Mesenchymal stem cell (in vitro differentiated cells and primary cell): ENCODE measurements around the gene LIMCH1.

Source experiments
- DNase-seq: peaks from one replicate; pipeline ENCODE4 v3.0.0-alpha.2; 2013
- H2AFZ ChIP-seq: one replicate; pipeline ENCODE4 v1.6.1; 2013; ENCODE audit warnings: low read depth, mild to moderate bottlenecking, control low read depth, inconsistent platforms, low read length, moderate library complexity
- H2AK5ac ChIP-seq: 2 replicates; pipeline ENCODE4 v1.6.1; 2013; ENCODE audit warnings: low read length, moderate library complexity, mild to moderate bottlenecking, inconsistent platforms; ENCODE audit not compliant: severe bottlenecking
- H2BK120ac ChIP-seq: one replicate; pipeline ENCODE4 v1.6.1; 2013; ENCODE audit warnings: low read depth, mild to moderate bottlenecking, inconsistent platforms, low read length, moderate library complexity
- H2BK12ac ChIP-seq, 2 experiments: one replicate each; pipeline ENCODE4 v1.6.1; 2013; ENCODE audit warnings: inconsistent platforms in 2 of 2, low read length in 2 of 2, mild to moderate bottlenecking in 2 of 2, moderate library complexity in 2 of 2, control low read depth in 1 of 2
- H2BK15ac ChIP-seq: one replicate; pipeline ENCODE4 v1.6.1; 2013; ENCODE audit warnings: mild to moderate bottlenecking, low read depth, inconsistent platforms; ENCODE audit not compliant: poor library complexity, severe bottlenecking
- H2BK5ac ChIP-seq: 2 replicates; pipeline ENCODE4 v1.6.1; 2013; ENCODE audit warnings: low read depth, mild to moderate bottlenecking, low read length, control low read depth, inconsistent platforms; ENCODE audit not compliant: poor library complexity, severe bottlenecking
- H3K14ac ChIP-seq, 2 experiments: one replicate each; pipeline ENCODE4 v1.6.1; 2013; ENCODE audit warnings: inconsistent platforms in 2 of 2, low read length in 2 of 2, control low read depth in 1 of 2, mild to moderate bottlenecking in 1 of 2, moderate library complexity in 1 of 2
- H3K18ac ChIP-seq, 2 experiments: one replicate each; pipeline ENCODE4 v1.6.1; 2013; ENCODE audit warnings: inconsistent platforms in 2 of 2, low read length in 2 of 2, control low read depth in 1 of 2, low read depth in 1 of 2, mild to moderate bottlenecking in 1 of 2
- H3K23ac ChIP-seq, 2 experiments: one replicate each; pipeline ENCODE4 v1.6.1; 2013; ENCODE audit warnings: inconsistent platforms in 2 of 2, low read length in 2 of 2, mild to moderate bottlenecking in 2 of 2, moderate library complexity in 2 of 2, control low read depth in 1 of 2
- H3K27ac ChIP-seq: 2 replicates; pipeline ENCODE4 v1.5.1; 2013; ENCODE audit warnings: mild to moderate bottlenecking, moderate library complexity, low read length, control low read depth, inconsistent platforms; ENCODE audit not compliant: poor library complexity, severe bottlenecking
- H3K27me3 ChIP-seq, 2 experiments: 2 replicates each; pipeline versions ENCODE4 v1.6.1 to v1.7.0; 2013; ENCODE audit warnings: low read length in 2 of 2, mild to moderate bottlenecking in 2 of 2, moderate library complexity in 2 of 2, control low read depth in 1 of 2, inconsistent platforms in 1 of 2; ENCODE audit not compliant: control insufficient read depth in 1 of 2, insufficient read depth in 1 of 2
- H3K36me3 ChIP-seq, 2 experiments: 2 replicates each; pipeline versions ENCODE4 v1.6.1 to v1.7.0; 2013; ENCODE audit warnings: low read length in 2 of 2, control low read depth in 1 of 2, inconsistent platforms in 1 of 2, low read depth in 1 of 2, mild to moderate bottlenecking in 1 of 2; ENCODE audit not compliant: insufficient read depth in 2 of 2, control insufficient read depth in 1 of 2
- H3K4ac ChIP-seq, 2 experiments: one replicate each; pipeline ENCODE4 v1.6.1; 2013; ENCODE audit warnings: inconsistent platforms in 2 of 2, low read length in 2 of 2, mild to moderate bottlenecking in 2 of 2, moderate library complexity in 2 of 2, control low read depth in 1 of 2, low read depth in 1 of 2
- H3K4me1 ChIP-seq: 2 replicates; pipeline ENCODE4 v1.6.1; 2013; ENCODE audit warnings: low read depth, low read length, control low read depth; ENCODE audit not compliant: control insufficient read depth, insufficient read depth
- H3K4me2 ChIP-seq: 2 replicates; pipeline ENCODE4 v1.6.1; 2013; ENCODE audit warnings: low read length, mild to moderate bottlenecking, inconsistent platforms; ENCODE audit not compliant: poor library complexity, severe bottlenecking
- H3K4me3 ChIP-seq, 2 experiments: 2 replicates each; pipeline versions ENCODE4 v1.5.1 to v1.7.0; 2013; ENCODE audit warnings: low read length in 2 of 2, mild to moderate bottlenecking in 2 of 2, control low read depth in 1 of 2, low read depth in 1 of 2; ENCODE audit not compliant: insufficient read depth in 1 of 2
- H3K79me1 ChIP-seq: replicated peaks from 2 replicates; pipeline ENCODE4 v1.6.1; 2013; ENCODE audit warnings: mild to moderate bottlenecking, control low read depth, low read length, inconsistent platforms; ENCODE audit not compliant: poor library complexity, severe bottlenecking
- H3K9ac ChIP-seq: 2 replicates; pipeline ENCODE4 v1.7.0; 2013; ENCODE audit warnings: mild to moderate bottlenecking, low read length, moderate library complexity
- H3K9me3 ChIP-seq: 2 replicates; pipeline ENCODE4 v1.7.0; 2013; ENCODE audit warnings: mild to moderate bottlenecking, low read length; ENCODE audit not compliant: control insufficient read depth
- H4K8ac ChIP-seq: one replicate; pipeline ENCODE4 v1.6.1; 2013; ENCODE audit warnings: inconsistent platforms, mild to moderate bottlenecking, low read length, moderate library complexity
- H4K91ac ChIP-seq: one replicate; pipeline ENCODE4 v1.6.1; 2013; ENCODE audit warnings: mild to moderate bottlenecking, low read length, inconsistent platforms
- WGBS: methylation state at CpG from one replicate; pipeline ENCODE4 v1.1.7; 2013; ENCODE audit warnings: mixed read lengths; 5-methylcytosine and 5-hydroxymethylcytosine counted together

The LIMCH1 gene

DNA sequence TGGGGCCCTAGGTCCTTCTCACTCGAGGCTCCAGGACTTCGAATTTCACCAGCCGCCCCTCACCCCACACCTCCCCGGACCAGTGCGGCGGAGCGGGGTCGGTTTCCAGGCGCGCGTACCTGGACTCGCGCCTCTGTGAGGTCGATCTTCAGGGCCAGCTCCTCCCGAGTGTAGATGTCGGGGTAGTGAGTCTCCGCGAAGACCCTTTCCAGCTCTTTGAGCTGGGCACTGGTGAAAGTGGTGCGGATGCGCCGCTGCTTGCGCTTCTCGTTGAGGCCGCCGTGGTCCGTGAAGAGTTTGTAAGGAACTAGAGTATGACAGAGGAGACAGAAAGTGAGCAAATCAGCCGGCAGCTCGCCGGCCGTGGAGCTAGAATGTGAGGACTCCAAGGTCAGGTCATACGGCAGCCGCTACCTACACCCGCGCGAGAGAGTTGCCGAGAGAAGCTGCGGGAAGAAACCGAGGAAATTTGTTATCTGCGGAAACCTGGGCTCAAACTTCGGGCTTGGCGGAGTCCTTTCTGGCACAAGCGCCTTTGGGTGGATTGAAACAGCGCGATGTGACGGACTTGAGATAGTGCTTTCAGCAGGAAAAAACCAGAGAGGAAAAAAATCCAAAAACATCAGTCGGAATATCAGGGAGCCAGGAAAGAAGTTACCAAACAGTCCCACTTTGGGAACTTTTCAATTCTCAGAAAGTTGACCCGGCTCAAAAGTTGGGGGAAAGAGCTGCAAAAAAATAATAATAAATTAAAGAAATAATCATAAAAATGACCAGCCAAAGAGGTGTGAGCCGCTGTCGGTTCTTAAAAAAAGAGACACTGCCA, 209.5 kb downstream of the LIMCH1 start:
- Histone ChIP-seq H3K79me1 (no peaks in the 10 kb centered on the region), H2BK15ac (no peak overlapping the region), H2BK12ac (no peak overlapping the region), H3K27ac (no peak overlapping the region), H3K23ac (no peak overlapping the region), H2BK5ac (no peak overlapping the region), H3K14ac (no peak overlapping the region), H3K36me3 (no peaks in the 10 kb centered on the region), H3K27me3 (peaks cover 95 to 96% of the 10 kb centered on the region in 2 experiments), H2BK120ac (no peak overlapping the region), H3K4ac (no peak overlapping the region), H4K8ac (no peak overlapping the region), H3K9ac (no peak overlapping the region), H3K4me2 (no peak overlapping the region), H2AFZ (no peak overlapping the region), H2AK5ac (no peak overlapping the region), H3K4me3 (no peak overlapping the region), H3K4me1 (peaks cover 19% of the 10 kb centered on the region), H4K91ac (no peak overlapping the region), H3K9me3 (no peaks in the 10 kb centered on the region), H3K18ac (no peak overlapping the region)
- no peak for DNase-seq
- WGBS = 2% methylated on average over 35 of the region's 49 CpGs

- H3K23ac ChIP-seq = no peak overlapping the region
- H3K4ac ChIP-seq = no peak overlapping the region
- H4K8ac ChIP-seq = no peak overlapping the region
- no peaks in the 10 kb centered on the region for H3K36me3 ChIP-seq
- no peak overlapping the region for H2AK5ac ChIP-seq
- H3K9ac ChIP-seq = no peak overlapping the region
- peaks cover 19% of the 10 kb centered on the region for H3K4me1 ChIP-seq
- no peak overlapping the region for H3K4me3 ChIP-seq
- DNase-seq = no peak
- no peak overlapping the region for H2BK5ac ChIP-seq
- H2BK12ac ChIP-seq = no peak overlapping the region
- 3% methylated on average over 15 of the region's 21 CpGs for WGBS
- no peak overlapping the region for H3K18ac ChIP-seq
- no peaks in the 10 kb centered on the region for H3K79me1 ChIP-seq
- peaks cover 95 to 96% of the 10 kb centered on the region in 2 experiments for H3K27me3 ChIP-seq
- no peak overlapping the region for H3K27ac ChIP-seq
- no peak overlapping the region for H2BK15ac ChIP-seq
- no peak overlapping the region for H2BK120ac ChIP-seq
- no peak overlapping the region for H4K91ac ChIP-seq
- H3K4me2 ChIP-seq = no peak overlapping the region
- no peak overlapping the region for H3K14ac ChIP-seq
- H2AFZ ChIP-seq = no peak overlapping the region
- H3K9me3 ChIP-seq = no peaks in the 10 kb centered on the region
Observed at GRCh38 chr4:41748074-41748570, 210.2 kb downstream of the LIMCH1 start.

DNA sequence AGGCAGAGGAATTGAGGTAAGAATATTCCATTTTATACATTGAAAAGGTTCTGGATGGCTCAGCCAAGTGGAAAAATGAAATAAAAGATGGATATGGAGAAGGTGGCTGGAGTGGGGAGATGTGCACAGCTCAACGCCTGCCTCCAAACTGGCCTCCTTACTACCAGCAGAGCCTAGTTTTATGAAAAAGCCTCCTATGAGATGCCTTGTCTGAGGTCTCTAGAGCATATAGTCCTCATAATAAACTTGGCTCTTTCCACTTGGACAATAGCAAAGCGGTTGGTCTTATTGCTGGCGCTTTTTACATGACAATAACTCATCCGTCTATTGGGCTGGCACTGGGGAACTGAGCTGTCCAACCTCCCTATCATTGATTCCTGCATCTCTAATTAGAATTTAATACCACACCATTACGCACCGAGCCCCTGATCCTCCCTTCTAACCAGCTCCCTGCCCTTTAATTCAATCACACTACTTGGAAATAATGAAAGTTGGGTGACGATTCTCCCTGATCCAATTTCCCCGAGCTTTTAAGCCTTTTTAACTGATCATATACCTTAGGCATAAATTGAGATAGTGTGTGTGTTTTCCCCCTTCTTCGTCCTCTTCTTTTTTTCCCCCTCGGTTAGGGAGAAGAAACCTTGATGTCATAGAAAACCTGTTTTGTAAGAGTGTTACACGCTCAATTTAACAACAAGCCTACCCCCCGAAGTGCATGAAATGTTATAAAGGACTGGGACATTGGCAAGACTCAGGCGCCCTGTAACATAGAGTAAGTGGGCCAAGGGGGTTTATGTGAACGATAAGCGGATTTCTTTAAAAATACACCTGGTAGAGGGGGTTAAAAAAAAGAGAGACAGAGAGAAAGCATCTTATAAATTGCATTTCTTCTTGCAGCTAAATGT, 210.9 kb downstream of the LIMCH1 start, which contains the start of gene PHOX2B:
Gene PHOX2B, minus strand, starts transcription at position 155 of the 905 bp plus-strand sequence. Its CDS starts 115 bp downstream, at position 40.
- no peak within 1 kb of the TSS for H2AK5ac ChIP-seq
- no peak within 1 kb of the TSS for H3K27ac ChIP-seq

DNA sequence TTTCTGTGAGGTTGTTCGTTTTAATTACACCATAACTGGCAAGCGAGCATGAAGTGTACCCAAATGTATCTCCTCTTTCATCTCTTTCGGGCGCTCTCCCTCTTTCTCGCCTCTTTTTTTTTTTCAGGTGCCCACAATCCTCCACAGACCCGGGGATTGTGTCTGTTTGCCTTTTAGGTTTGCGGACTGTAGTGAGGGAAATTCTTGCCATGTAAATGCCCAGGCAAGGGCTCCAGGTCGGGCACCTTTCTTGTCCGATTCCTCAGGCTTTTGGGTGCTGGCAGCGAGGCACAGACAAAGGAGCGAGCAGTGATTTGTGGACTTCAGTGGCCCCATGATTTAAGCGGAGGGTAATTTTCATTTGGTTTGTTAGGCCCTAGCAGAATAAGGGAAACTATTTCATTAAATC, 211.7 kb downstream of the LIMCH1 start:
- peaks cover 19% of the 10 kb centered on the region for H3K4me1 ChIP-seq
- no peaks in the 10 kb centered on the region for H3K9me3 ChIP-seq
- no peak overlapping the region for H3K14ac ChIP-seq
- WGBS = 8% methylated on average over 9 of the region's 12 CpGs
- no peak overlapping the region for H3K4me3 ChIP-seq
- H3K18ac ChIP-seq = no peak overlapping the region
- H3K36me3 ChIP-seq = no peaks in the 10 kb centered on the region
- no peaks in the 10 kb centered on the region for H3K79me1 ChIP-seq
- no peak overlapping the region for H2BK15ac ChIP-seq
- H2BK120ac ChIP-seq = no peak overlapping the region
- no peak overlapping the region for H3K4me2 ChIP-seq
- no peak overlapping the region for H3K23ac ChIP-seq
- H3K27ac ChIP-seq = no peak overlapping the region
- DNase-seq = no peak
- H3K27me3 ChIP-seq = peaks cover 94 to 96% of the 10 kb centered on the region in 2 experiments
- no peak overlapping the region for H2AFZ ChIP-seq
- no peak overlapping the region for H3K4ac ChIP-seq
- H2AK5ac ChIP-seq = no peak overlapping the region
- no peak overlapping the region for H2BK5ac ChIP-seq
- H2BK12ac ChIP-seq = no peak overlapping the region
- H3K9ac ChIP-seq = no peak overlapping the region
- H4K91ac ChIP-seq = no peak overlapping the region
- H4K8ac ChIP-seq = no peak overlapping the region

More for the DNA sequence above, 210.9 kb downstream of the LIMCH1 start, which contains the start of gene PHOX2B:
- DNase-seq = no peak
- H2BK5ac ChIP-seq = no peak within 1 kb of the TSS
- no peak within 1 kb of the TSS for H3K9ac ChIP-seq
- H3K4me3 ChIP-seq = no peak within 1 kb of the TSS
- H3K4me1 ChIP-seq = peaks cover 19% of the 10 kb centered on the region
- H2BK15ac ChIP-seq = no peak within 1 kb of the TSS
- no peak within 1 kb of the TSS for H3K23ac ChIP-seq
- no peak within 1 kb of the TSS for H3K4ac ChIP-seq
- H3K9me3 ChIP-seq = no peaks in the 10 kb centered on the region
- H3K36me3 ChIP-seq = no peaks in the 10 kb centered on the region
- H3K14ac ChIP-seq = no peak within 1 kb of the TSS
- H4K91ac ChIP-seq = no peak within 1 kb of the TSS
- no peak within 1 kb of the TSS for H2AFZ ChIP-seq
- H3K4me2 ChIP-seq = no peak within 1 kb of the TSS
- no peak within 1 kb of the TSS for H2BK12ac ChIP-seq
- H4K8ac ChIP-seq = no peak within 1 kb of the TSS
- no peak within 1 kb of the TSS for H2BK120ac ChIP-seq
- WGBS = 2% methylated on average over 7 of the region's 15 CpGs
- H3K27me3 ChIP-seq = peaks cover 92 to 96% of the 10 kb centered on the region in 2 experiments
- no peak within 1 kb of the TSS for H3K18ac ChIP-seq
- H3K79me1 ChIP-seq = no peaks in the 10 kb centered on the region
